GM10266 (cell line): ENCODE measurements around the gene GKN2.
"Not testable (repeated sequence)": the region's sequence is repeated elsewhere in the genome, so short reads cannot be mapped to it uniquely, and the experiment has no call there.

ENCODE experiments used
- DNase-seq: peaks from one replicate; pipeline ENCODE4 v3.0.0; 2012; ENCODE audit errors: extremely low spot score
- CTCF ChIP-seq: IDR thresholded peaks from 2 replicates; pipeline ENCODE4 v1.5.1; 2012; ENCODE audit warnings: mild to moderate bottlenecking, low read depth; ENCODE audit not compliant: control insufficient read depth, insufficient read depth; ENCODE audit errors: missing control alignments

Gene GKN2

GRCh38 chr2:68900496-68901198 is 52.0 kb downstream of the GKN2 start:
- TF ChIP-seq CTCF: no peak
- DNase-seq: no peak

- DNase-seq: not testable (repeated sequence)
Measured at GRCh38 chr2:68895981-68896380, 56.7 kb downstream of the GKN2 start.
